ENCODE data around the gene SPATS2. TPM values are rescaled to one million over a fixed set of nuclear protein-coding genes. Genes with fewer than 3 reads are reported as not detected.
"Not testable (repeated sequence)": the region's sequence is repeated elsewhere in the genome, so short reads cannot be mapped to it uniquely, and the experiment has no call there.

SPATS2 gene
- total RNA-seq, result 10 to 100 TPM; 10.6 to 18.8 TPM

GRCh38 chr12:49367381-49368239 lies at the start of gene SPATS2:
Gene SPATS2, plus strand, starts transcription at chr12:49367462. Its CDS starts 93,551 bp downstream, at chr12:49461013.
- intact Hi-C loops (cut with DNase I, micrococcal nuclease), result loop anchor here (1.0 to 5.0 kb wide), 9 partner anchors 44 to 374 kb away; partner anchors contain the start of genes MCRS1 (in 2 of the 2), FMNL3 (in 1 of the 2), PRPF40B (in 1 of the 2) and TMBIM6 (in 1 of the 2)
- ATAC-seq (no peak), DNase-seq (no peak)
- Mint-ChIP-seq H3K36me3 (ENCODE audit: low read depth) (peaks cover 2% of the 10 kb centered on the region), H3K4me1 (peaks cover 25% of the 10 kb centered on the region), H3K27ac (peak within 1 kb of the TSS; percentile 99), H3K9me3 (ENCODE audit: low read depth) (no peaks in the 10 kb centered on the region), H3K4me3 (peak within 1 kb of the TSS; percentile 97), H3K27me3 (no peaks in the 10 kb centered on the region)
- ChIA-PET POLR2A (interaction anchor here (0.6 to 3.1 kb wide), 11 partner anchors 9 to 537 kb away, joined by 3 to 12 read pairs (median 6); partner anchors contain the start of genes DNAJC22, TMBIM6 and TROAP), CTCF (interaction anchor here (0.7 to 14.1 kb wide), 21 partner anchors 10 to 321 kb away, joined by 3 to 374 read pairs (median 6); partner anchors contain the start of genes DNAJC22, PRPH and TROAP)

GRCh38 chr12:49320411-49321103 lies 46.7 kb upstream of the SPATS2 start:
- POLR2A ChIA-PET; H3K27me3 Mint-ChIP-seq; H3K4me3 Mint-ChIP-seq; H3K4me1 Mint-ChIP-seq; ATAC-seq; H3K36me3 Mint-ChIP-seq (ENCODE audit: low read depth); H3K27ac Mint-ChIP-seq; DNase-seq; H3K9me3 Mint-ChIP-seq (ENCODE audit: low read depth): not testable (repeated sequence)
- intact Hi-C loops (cut with DNase I, micrococcal nuclease), result loop anchor here (5.0 kb wide), 2 partner anchors 188 to 258 kb away; partner anchors contain the start of genes KMT2D (in 1 of the 2) and TUBA1B (in 1 of the 2)
- CTCF ChIA-PET, result interaction anchor here (0.7 to 1.4 kb wide), 4 partner anchors 15 to 573 kb away, joined by 3 to 4 read pairs (median 4); no protein-coding TSS in a partner anchor

DNA sequence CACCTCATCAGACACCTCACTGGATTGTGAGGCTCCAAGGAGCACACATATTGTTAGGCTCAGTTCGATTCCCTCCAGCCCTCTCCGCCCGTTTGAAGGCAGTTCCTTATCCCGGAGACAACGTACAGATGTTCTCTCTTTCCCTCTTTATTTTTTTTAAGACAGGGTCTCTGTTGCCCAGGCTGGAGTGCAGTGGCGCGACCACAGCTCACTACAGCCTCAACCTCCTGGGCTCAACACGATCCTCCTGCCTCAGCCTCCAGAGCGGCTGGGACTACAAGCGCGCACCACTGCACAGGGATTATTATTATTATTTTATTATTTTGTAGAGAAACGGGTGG lies 44.9 kb upstream of the SPATS2 start:
- peak overlapping the region; percentile 95 for H3K4me3 Mint-ChIP-seq
- peaks cover 12% of the 10 kb centered on the region for H3K36me3 Mint-ChIP-seq (ENCODE audit: low read depth)
- intact Hi-C loops (cut with DNase I, micrococcal nuclease), result loop anchor here (1.0 to 5.0 kb wide), 10 partner anchors 20 to 520 kb away; partner anchors contain the start of genes ARF3 (in 1 of the 2), BCDIN3D (in 1 of the 2), FMNL3 (in 1 of the 2) and KMT2D (in 1 of the 2)
- DNase-seq (no peak), ATAC-seq (no peak)
- H3K4me1 Mint-ChIP-seq, result peaks cover 10% of the 10 kb centered on the region
- H3K27ac Mint-ChIP-seq, result peak overlapping the region; percentile 95
- no peaks in the 10 kb centered on the region for H3K9me3 Mint-ChIP-seq (ENCODE audit: low read depth)
- no peaks in the 10 kb centered on the region for H3K27me3 Mint-ChIP-seq
- ChIA-PET POLR2A (interaction anchor here (0.5 to 2.4 kb wide), 13 partner anchors 10 to 640 kb away, joined by 3 to 11 read pairs (median 5); partner anchors contain the start of genes KANSL2, SPATS2 and TUBA1B), CTCF (interaction anchor here (0.6 to 4.2 kb wide), 22 partner anchors 10 to 1124 kb away, joined by 3 to 27 read pairs (median 4); partner anchors contain the start of genes C1QL4, DNAJC22, PRPH and TUBA1B)

DNA sequence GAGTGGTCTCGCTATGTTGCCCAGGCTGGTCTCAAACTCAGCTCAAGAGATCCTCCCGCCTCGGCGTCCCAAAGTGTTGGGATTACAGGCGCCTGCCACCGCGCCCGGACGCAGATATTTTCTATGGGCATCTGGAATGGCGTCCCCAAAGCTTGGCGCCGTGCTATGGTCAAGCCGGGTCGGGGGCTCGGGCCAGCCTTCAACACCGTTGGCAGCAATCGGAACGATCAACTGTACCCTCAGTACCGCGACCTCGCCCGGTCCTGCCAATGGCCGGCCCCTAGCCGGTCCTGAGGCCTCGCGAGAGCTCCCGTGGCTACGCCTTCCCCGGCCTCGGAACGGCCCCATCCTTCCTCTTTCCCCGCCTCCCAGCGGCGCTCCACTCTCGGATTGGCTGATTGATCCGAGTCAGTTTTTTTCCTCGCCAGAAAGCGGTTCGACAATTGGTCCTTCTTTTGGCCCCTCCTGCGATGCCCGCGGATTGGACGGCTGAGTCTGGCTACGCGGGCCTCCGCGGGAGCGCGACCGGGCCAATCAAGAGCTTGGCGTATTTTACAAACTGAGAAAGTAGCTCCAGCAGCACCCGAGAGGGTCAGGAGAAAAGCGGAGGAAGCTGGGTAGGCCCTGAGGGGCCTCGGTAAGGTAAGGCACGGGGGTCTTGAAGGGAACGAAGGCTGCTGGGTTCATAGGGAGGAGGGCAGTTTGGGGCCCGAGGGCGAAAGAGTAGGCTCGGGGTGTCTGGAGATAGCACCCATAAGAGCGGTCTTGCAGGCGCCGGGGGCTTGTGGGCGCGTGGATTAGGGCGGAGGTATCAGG lies 44.3 kb upstream of the SPATS2 start, which contains the start of gene TROAP:
Gene TROAP (plus strand): TSS at position 548 of the 816 bp plus-strand sequence. CDS start 354 bp downstream, outside the sequence.
- ChIA-PET CTCF (interaction anchor here (0.6 to 4.2 kb wide), 30 partner anchors 9 to 1761 kb away, joined by 3 to 27 read pairs (median 4); partner anchors contain the start of genes C1QL4, DDN, DNAJC22 and PRPH), POLR2A (interaction anchor here (0.5 to 2.4 kb wide), 18 partner anchors 9 to 641 kb away, joined by 3 to 11 read pairs (median 4); partner anchors contain the start of genes KANSL2, LMBR1L, PRPH and RHEBL1)
- H3K36me3 Mint-ChIP-seq (ENCODE audit: low read depth), result peaks cover 15% of the 10 kb centered on the region
- H3K4me1 Mint-ChIP-seq, result peaks cover 10% of the 10 kb centered on the region
- peak within 1 kb of the TSS; percentile 95 for H3K4me3 Mint-ChIP-seq
- intact Hi-C loops (cut with DNase I, micrococcal nuclease), result loop anchor here (1.0 to 5.0 kb wide), 17 partner anchors 19 to 702 kb away; partner anchors contain the start of genes TUBA1B (in 2 of the 2), TUBA1C (in 2 of the 2), ARF3 (in 1 of the 2) and BCDIN3D (in 1 of the 2)
- ATAC-seq (peak; percentile 96), DNase-seq (peak; percentile 99)
- peak within 1 kb of the TSS; percentile 95 for H3K27ac Mint-ChIP-seq
- no peaks in the 10 kb centered on the region for H3K9me3 Mint-ChIP-seq (ENCODE audit: low read depth)
- H3K27me3 Mint-ChIP-seq, result no peaks in the 10 kb centered on the region

DNA sequence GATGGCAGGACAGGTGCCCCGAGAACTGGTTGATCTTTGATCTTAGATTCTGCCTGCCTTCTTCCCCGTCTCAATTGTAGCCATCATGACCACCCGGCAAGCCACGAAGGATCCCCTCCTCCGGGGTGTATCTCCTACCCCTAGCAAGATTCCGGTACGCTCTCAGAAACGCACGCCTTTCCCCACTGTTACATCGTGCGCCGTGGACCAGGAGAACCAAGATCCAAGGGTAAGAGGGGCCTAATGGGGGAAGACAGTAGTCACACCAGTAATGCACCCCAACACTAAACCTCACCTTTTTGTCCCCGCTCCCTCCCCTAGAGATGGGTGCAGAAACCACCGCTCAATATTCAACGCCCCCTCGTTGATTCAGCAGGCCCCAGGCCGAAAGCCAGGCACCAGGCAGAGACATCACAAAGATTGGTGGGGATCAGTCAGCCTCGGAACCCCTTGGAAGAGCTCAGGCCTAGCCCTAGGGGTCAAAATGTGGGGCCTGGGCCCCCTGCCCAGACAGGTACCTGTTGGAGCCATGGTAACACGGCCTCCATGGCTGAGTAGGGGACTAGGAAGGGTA lies 43.7 kb upstream of the SPATS2 start:
- no peak for ATAC-seq
- no peaks in the 10 kb centered on the region for H3K27me3 Mint-ChIP-seq
- peak overlapping the region; percentile 95 for H3K27ac Mint-ChIP-seq
- CTCF ChIA-PET, result interaction anchor here (0.6 to 4.2 kb wide), 14 partner anchors 8 to 217 kb away, joined by 3 to 27 read pairs (median 7); partner anchors contain the start of genes C1QL4, DNAJC22 and PRPH
- intact Hi-C loops (cut with DNase I, micrococcal nuclease), result loop anchor here (1.0 to 5.0 kb wide), 14 partner anchors 19 to 702 kb away; partner anchors contain the start of genes TUBA1B (in 2 of the 2), TUBA1C (in 2 of the 2), ARF3 (in 1 of the 2) and BCDIN3D (in 1 of the 2)
- POLR2A ChIA-PET, result interaction anchor here (0.6 to 2.4 kb wide), 12 partner anchors 8 to 641 kb away, joined by 3 to 11 read pairs (median 6); partner anchors contain the start of genes KANSL2, LMBR1L, PRPH and RHEBL1
- DNase-seq, result no peak
- H3K4me3 Mint-ChIP-seq, result peak overlapping the region; percentile 95
- H3K9me3 Mint-ChIP-seq (ENCODE audit: low read depth), result no peaks in the 10 kb centered on the region
- H3K36me3 Mint-ChIP-seq (ENCODE audit: low read depth), result peaks cover 15% of the 10 kb centered on the region
- peaks cover 10% of the 10 kb centered on the region for H3K4me1 Mint-ChIP-seq

- no peaks in the 10 kb centered on the region for H3K27me3 Mint-ChIP-seq
- intact Hi-C loops (cut with DNase I, micrococcal nuclease), result no loop called here
- peaks cover 10% of the 10 kb centered on the region for H3K4me1 Mint-ChIP-seq
- no peak for ATAC-seq
- peaks cover 24% of the 10 kb centered on the region for H3K36me3 Mint-ChIP-seq (ENCODE audit: low read depth)
- no peaks in the 10 kb centered on the region for H3K9me3 Mint-ChIP-seq (ENCODE audit: low read depth)
- H3K4me3 Mint-ChIP-seq, result no peak overlapping the region
- no peak for DNase-seq
- ChIA-PET POLR2A (no interaction called here), CTCF (interaction anchor here (0.6 to 4.2 kb wide), 5 partner anchors 17 to 389 kb away, joined by 3 to 23 read pairs (median 3); partner anchors contain the start of gene PRPH)
- no peak overlapping the region for H3K27ac Mint-ChIP-seq
Observed at GRCh38 chr12:49325606-49326005, 41.7 kb upstream of the SPATS2 start.

- intact Hi-C loops (cut with DNase I, micrococcal nuclease), result no loop called here
- Mint-ChIP-seq H3K9me3 (ENCODE audit: low read depth) (no peaks in the 10 kb centered on the region), H3K4me1 (peaks cover under 1% of the 10 kb centered on the region), H3K36me3 (ENCODE audit: low read depth) (peaks cover 37% of the 10 kb centered on the region), H3K27me3 (peaks cover 10% of the 10 kb centered on the region), H3K4me3 (no peak overlapping the region), H3K27ac (no peak overlapping the region)
- ChIA-PET POLR2A (no interaction called here), CTCF (no interaction called here)
- no peak for DNase-seq
- ATAC-seq, result no peak
Observed at GRCh38 chr12:49327368-49327767, 39.9 kb upstream of the SPATS2 start.

- intact Hi-C loops (cut with DNase I, micrococcal nuclease), result no loop called here
- Mint-ChIP-seq H3K4me3 (no peak overlapping the region), H3K27me3 (peaks cover 15% of the 10 kb centered on the region), H3K9me3 (ENCODE audit: low read depth) (no peaks in the 10 kb centered on the region), H3K27ac (no peak overlapping the region), H3K4me1 (peaks cover 2% of the 10 kb centered on the region), H3K36me3 (ENCODE audit: low read depth) (peaks cover 37% of the 10 kb centered on the region)
- ChIA-PET CTCF (no interaction called here), POLR2A (no interaction called here)
- ATAC-seq, result no peak
- DNase-seq, result no peak
Observed at GRCh38 chr12:49327887-49328286, 39.4 kb upstream of the SPATS2 start.

DNA sequence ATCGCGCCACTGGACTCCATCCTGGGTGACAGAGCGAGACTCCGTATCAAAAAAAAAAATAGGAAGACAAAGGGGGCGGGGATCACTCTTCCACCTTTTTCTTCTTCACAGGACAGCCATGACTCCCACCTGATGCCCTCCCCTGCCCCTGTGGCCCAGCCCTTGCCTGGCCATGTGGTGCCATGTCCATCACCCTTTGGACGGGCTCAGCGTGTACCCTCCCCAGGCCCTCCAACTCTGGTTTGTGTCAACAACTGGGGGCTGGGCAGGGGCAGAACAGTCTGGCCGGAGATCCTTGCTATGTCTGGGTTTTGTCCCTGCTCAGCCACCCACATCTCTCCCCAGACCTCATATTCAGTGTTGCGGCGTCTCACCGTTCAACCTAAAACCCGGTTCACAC lies 38.4 kb upstream of the SPATS2 start:
- H3K9me3 Mint-ChIP-seq (ENCODE audit: low read depth), result no peaks in the 10 kb centered on the region
- ATAC-seq, result no peak
- H3K27me3 Mint-ChIP-seq, result peaks cover 20% of the 10 kb centered on the region
- ChIA-PET CTCF (interaction anchor here (1.1 kb wide), 1 partner anchor 40 kb away, joined by 4 read pairs; no protein-coding TSS in a partner anchor), POLR2A (no interaction called here)
- H3K27ac Mint-ChIP-seq, result no peak overlapping the region
- H3K4me3 Mint-ChIP-seq, result no peak overlapping the region
- DNase-seq, result no peak
- intact Hi-C loops (cut with DNase I, micrococcal nuclease), result no loop called here
- H3K4me1 Mint-ChIP-seq, result peaks cover 5% of the 10 kb centered on the region
- peaks cover 37% of the 10 kb centered on the region for H3K36me3 Mint-ChIP-seq (ENCODE audit: low read depth)
